ENCODE measurements around the gene HS1BP3.

DNA sequence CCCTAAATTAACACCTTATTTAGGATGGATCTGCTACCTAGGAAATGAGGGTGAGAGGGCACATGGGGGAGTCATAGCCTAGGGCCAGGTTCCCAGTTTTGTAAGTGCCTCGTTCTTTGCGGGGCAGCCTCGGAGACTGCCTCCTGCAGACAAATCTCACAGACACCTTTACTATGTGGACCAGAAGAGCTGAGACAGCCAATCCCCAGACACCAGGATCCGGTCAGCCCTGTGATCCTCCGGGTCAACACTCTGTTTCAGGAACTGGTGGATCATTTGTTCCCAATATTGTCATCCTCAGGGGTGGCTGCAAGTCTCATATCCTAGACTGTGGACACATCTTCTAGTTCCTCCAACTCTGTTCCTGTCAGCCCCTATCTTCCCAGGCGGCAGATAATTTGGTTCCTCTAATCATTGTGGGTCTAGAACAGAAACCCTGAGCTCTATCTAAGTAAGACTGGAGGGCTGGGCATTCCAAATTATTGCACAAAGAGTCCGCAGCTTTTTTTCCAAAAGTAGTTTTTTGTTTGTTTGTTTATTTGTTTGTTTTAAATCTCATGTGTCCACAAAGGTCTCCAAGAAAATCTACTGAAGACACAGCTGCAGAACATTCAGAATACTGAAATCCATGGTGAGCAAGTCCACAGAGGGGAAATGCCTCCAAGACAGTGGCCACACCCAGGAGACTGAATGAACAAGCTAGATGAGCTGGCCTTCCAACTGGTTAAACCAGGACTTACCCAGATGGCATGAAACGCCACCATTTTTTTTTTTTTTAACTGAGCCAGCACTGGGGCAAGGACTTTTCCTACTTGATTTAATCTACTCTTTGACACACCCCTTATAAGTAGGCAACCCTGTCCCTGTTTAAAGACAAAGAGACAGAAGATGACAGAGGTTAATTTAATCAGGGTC, 9.9 kb upstream of the HS1BP3 start:
- TF ChIP-seq, protein P1, sequence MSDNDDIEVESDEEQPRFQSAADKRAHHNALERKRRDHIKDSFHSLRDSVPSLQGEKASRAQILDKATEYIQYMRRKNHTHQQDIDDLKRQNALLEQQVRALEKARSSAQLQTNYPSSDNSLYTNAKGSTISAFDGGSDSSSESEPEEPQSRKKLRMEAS (IDR thresholded peaks at IDR 0.05): no peak
- TF ChIP-seq ZBTB7A (IDR thresholded peaks at IDR 0.05; ENCODE audit: low read depth): no peak
- TF ChIP-seq CREB1 (IDR thresholded peaks at IDR 0.05; ENCODE audit: low read depth): no peak
- TF ChIP-seq RAD21 (IDR thresholded peaks at IDR 0.05; ENCODE audit: low read depth): no peak
- no peak for TF ChIP-seq TEAD4 (IDR thresholded peaks at IDR 0.05)
- no peak for TF ChIP-seq YY1 (IDR thresholded peaks at IDR 0.05; ENCODE audit: low read depth)
- no peak for TF ChIP-seq TCF12 (IDR thresholded peaks at IDR 0.05; ENCODE audit: low read depth)
- no peak for TF ChIP-seq EGR1 (IDR thresholded peaks at IDR 0.05)
- TF ChIP-seq, protein P2, sequence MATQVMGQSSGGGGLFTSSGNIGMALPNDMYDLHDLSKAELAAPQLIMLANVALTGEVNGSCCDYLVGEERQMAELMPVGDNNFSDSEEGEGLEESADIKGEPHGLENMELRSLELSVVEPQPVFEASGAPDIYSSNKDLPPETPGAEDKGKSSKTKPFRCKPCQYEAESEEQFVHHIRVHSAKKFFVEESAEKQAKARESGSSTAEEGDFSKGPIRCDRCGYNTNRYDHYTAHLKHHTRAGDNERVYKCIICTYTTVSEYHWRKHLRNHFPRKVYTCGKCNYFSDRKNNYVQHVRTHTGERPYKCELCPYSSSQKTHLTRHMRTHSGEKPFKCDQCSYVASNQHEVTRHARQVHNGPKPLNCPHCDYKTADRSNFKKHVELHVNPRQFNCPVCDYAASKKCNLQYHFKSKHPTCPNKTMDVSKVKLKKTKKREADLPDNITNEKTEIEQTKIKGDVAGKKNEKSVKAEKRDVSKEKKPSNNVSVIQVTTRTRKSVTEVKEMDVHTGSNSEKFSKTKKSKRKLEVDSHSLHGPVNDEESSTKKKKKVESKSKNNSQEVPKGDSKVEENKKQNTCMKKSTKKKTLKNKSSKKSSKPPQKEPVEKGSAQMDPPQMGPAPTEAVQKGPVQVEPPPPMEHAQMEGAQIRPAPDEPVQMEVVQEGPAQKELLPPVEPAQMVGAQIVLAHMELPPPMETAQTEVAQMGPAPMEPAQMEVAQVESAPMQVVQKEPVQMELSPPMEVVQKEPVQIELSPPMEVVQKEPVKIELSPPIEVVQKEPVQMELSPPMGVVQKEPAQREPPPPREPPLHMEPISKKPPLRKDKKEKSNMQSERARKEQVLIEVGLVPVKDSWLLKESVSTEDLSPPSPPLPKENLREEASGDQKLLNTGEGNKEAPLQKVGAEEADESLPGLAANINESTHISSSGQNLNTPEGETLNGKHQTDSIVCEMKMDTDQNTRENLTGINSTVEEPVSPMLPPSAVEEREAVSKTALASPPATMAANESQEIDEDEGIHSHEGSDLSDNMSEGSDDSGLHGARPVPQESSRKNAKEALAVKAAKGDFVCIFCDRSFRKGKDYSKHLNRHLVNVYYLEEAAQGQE (IDR thresholded peaks at IDR 0.05; ENCODE audit: low read depth): no peak
- no peak for TF ChIP-seq NFIC (IDR thresholded peaks at IDR 0.05)
- TF ChIP-seq TAF1 (IDR thresholded peaks at IDR 0.05; ENCODE audit: low read depth): no peak
- TF ChIP-seq, protein P3, sequence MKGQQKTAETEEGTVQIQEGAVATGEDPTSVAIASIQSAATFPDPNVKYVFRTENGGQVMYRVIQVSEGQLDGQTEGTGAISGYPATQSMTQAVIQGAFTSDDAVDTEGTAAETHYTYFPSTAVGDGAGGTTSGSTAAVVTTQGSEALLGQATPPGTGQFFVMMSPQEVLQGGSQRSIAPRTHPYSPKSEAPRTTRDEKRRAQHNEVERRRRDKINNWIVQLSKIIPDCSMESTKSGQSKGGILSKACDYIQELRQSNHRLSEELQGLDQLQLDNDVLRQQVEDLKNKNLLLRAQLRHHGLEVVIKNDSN (IDR thresholded peaks at IDR 0.05): no peak
- no peak for TF ChIP-seq CEBPB (IDR thresholded peaks at IDR 0.05)
